Esophagus squamous epithelium (tissue), 4 donors: ENCODE results near the gene PIEZO1.

ENCODE experiments used
- POLR2A ChIP-seq, 4 donors: fragments of 450-650 bp; IDR thresholded peaks; one replicate each; pipeline ENCODE4 v1.6.1; 2017; ENCODE audit warnings: antibody characterized with exemption in 4 of 4, mild to moderate bottlenecking in 4 of 4, moderate library complexity in 3 of 4
- TF ChIP-seq, protein P1 (sequence below), 6 experiments: fragments of 450-650 bp in 4 of 6; fragments of 200-600 bp in 2 of 6; sonication (generic) in 2 of 6; IDR thresholded peaks; one replicate each; pipeline ENCODE4 v1.5.1; 2016 to 2019; ENCODE audit warnings: antibody characterized with exemption in 6 of 6, mild to moderate bottlenecking in 4 of 6, moderate library complexity in 4 of 6

DNA sequence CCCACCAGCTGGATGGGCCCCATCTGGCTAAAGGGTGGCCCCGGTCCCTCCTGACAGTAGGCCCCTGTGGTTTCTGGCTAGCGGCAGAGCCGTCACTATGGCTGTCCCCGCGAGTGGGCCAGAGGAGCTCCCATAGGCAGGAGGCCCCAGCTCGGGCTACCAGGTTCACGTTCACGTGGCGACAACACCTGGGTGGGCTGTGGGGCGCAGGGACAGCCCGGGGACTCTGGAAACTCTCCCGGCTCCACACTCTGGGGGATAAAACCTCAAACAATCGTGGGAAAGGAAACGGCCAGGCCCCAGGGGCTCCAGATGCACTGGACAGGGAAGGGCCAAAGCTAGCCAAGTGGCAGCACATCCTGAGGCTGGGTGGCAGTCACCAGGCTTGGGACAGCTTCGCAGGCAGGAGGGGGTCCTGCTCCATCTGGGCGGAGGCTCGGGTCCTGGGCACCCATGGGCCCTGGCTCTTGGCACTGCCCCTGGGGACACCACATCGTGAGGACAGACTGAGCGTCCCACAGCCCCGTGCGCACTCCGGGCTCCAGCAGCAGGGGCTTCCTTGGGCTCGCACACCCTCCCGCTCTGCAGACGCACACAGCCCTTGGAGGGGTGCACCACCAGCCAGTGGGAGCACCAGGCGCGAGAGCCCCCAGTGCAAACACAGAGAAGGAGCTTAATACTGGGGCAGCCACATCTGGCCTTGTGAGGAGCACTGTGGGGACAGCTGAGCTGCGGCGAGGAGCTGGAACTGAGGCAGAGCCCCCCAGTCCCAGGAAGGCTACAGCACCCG is 83.2 kb downstream of the PIEZO1 start:
- TF ChIP-seq, protein P1, sequence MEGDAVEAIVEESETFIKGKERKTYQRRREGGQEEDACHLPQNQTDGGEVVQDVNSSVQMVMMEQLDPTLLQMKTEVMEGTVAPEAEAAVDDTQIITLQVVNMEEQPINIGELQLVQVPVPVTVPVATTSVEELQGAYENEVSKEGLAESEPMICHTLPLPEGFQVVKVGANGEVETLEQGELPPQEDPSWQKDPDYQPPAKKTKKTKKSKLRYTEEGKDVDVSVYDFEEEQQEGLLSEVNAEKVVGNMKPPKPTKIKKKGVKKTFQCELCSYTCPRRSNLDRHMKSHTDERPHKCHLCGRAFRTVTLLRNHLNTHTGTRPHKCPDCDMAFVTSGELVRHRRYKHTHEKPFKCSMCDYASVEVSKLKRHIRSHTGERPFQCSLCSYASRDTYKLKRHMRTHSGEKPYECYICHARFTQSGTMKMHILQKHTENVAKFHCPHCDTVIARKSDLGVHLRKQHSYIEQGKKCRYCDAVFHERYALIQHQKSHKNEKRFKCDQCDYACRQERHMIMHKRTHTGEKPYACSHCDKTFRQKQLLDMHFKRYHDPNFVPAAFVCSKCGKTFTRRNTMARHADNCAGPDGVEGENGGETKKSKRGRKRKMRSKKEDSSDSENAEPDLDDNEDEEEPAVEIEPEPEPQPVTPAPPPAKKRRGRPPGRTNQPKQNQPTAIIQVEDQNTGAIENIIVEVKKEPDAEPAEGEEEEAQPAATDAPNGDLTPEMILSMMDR (IDR thresholded peaks at IDR 0.05), result no peak
- TF ChIP-seq POLR2A (IDR thresholded peaks at IDR 0.05), result no peak
